Endothelial cell of umbilical vein (primary cell): ENCODE results near the gene LY9. TPM values are rescaled to one million over a fixed set of nuclear protein-coding genes. Genes with fewer than 3 reads are reported as not detected.

Experiments
- BruUV-seq: library from RNA; stranded (reverse); fragments of 400-500 nt; replicated peaks from 2 replicates; lab custom pipeline; 2021; lab: Mats Ljungman, UMichigan
- CTCF ChIA-PET: fragments of 300-600, 350-600 bp; sonication (Branson Sonifier 250); formaldehyde crosslinking; loops from one replicate; lab custom pipeline; 2021; ENCODE audit warnings: antibody characterized with exemption, inconsistent platforms; lab: Charles Lee
- POLR2A ChIA-PET: fragments of 300-600, 350-600 bp; sonication (Branson Sonifier 250); formaldehyde crosslinking; loops from one replicate; lab custom pipeline; 2021; ENCODE audit warnings: antibody characterized with exemption, inconsistent platforms; lab: Charles Lee
- DNase-seq: peaks from one replicate; pipeline ENCODE4 v3.0.0-alpha.2; 2011; ENCODE audit warnings: low read depth, low spot score
- FAIRE-seq: peaks from 2 replicates; lab custom pipeline; 2011; peaks lifted over from hg19 to GRCh38; lab: Jason Lieb, UNC
- H2AFZ ChIP-seq: 2 replicates; pipeline ENCODE4 v1.6.0; 2012; ENCODE audit warnings: low read depth, low read length, control low read depth, inconsistent platforms
- H3K27ac ChIP-seq: 2 replicates; pipeline ENCODE4 v1.5.1; 2011; ENCODE audit warnings: low read depth, mild to moderate bottlenecking, control low read depth, low read length, moderate library complexity; ENCODE audit not compliant: insufficient read depth
- H3K27me3 ChIP-seq, 2 experiments: 2 replicates each; pipeline versions ENCODE4 v1.6.0 to v1.6.1; 2011; ENCODE audit warnings: low read length in 2 of 2, mixed read lengths in 1 of 2; ENCODE audit not compliant: control insufficient read depth in 2 of 2, insufficient read depth in 2 of 2
- H3K36me3 ChIP-seq, 2 experiments: 2 replicates in 1 of 2; 3 replicates in 1 of 2; pipeline ENCODE4 v1.5.1; 2011; ENCODE audit warnings: low read length in 2 of 2, mild to moderate bottlenecking in 1 of 2, moderate library complexity in 1 of 2; ENCODE audit not compliant: control insufficient read depth in 2 of 2, insufficient read depth in 2 of 2; ENCODE audit errors: extremely low read depth in 1 of 2
- H3K4me1 ChIP-seq: 3 replicates; pipeline ENCODE4 v1.5.1; 2011; ENCODE audit warnings: mild to moderate bottlenecking, low read length; ENCODE audit not compliant: control insufficient read depth, insufficient read depth; ENCODE audit errors: extremely low read depth
- H3K4me2 ChIP-seq: 2 replicates; pipeline ENCODE4 v1.6.1; 2011; ENCODE audit warnings: low read length, control low read depth, mixed read lengths; ENCODE audit not compliant: insufficient read depth
- H3K4me3 ChIP-seq, 3 experiments: fragments of 200-600 bp in 1 of 3; sonication (generic), shearing (Covaris generic) in 1 of 3; replicated peaks in 1 of 3; 2 replicates each; pipeline ENCODE4 v1.5.1; 2011 to 2016; ENCODE audit warnings: control low read depth in 3 of 3, low read length in 3 of 3, mild to moderate bottlenecking in 2 of 3, inconsistent platforms in 1 of 3, low read depth in 1 of 3, moderate library complexity in 1 of 3; ENCODE audit not compliant: insufficient read depth in 1 of 3
- H3K79me2 ChIP-seq: 2 replicates; pipeline ENCODE4 v1.6.0; 2012; ENCODE audit warnings: low read length, inconsistent platforms; ENCODE audit not compliant: control insufficient read depth, insufficient read depth
- H3K9ac ChIP-seq: replicated peaks from 2 replicates; pipeline ENCODE3; 2011; ENCODE audit warnings: low read length, control low read depth; ENCODE audit not compliant: insufficient read depth; ENCODE audit errors: extremely low read depth
- H3K9me1 ChIP-seq: replicated peaks from 3 replicates; pipeline ENCODE4 v1.6.0; 2011; ENCODE audit warnings: mild to moderate bottlenecking, low read length; ENCODE audit not compliant: control insufficient read depth, insufficient read depth; ENCODE audit errors: extremely low read depth
- H3K9me3 ChIP-seq: replicated peaks from 2 replicates; pipeline ENCODE4 v1.5.1; 2012; ENCODE audit warnings: low read length, inconsistent platforms; ENCODE audit not compliant: control insufficient read depth, insufficient read depth
- H4K20me1 ChIP-seq: replicated peaks from 2 replicates; pipeline ENCODE3; 2011; ENCODE audit warnings: mild to moderate bottlenecking, low read length; ENCODE audit not compliant: control insufficient read depth, insufficient read depth; ENCODE audit errors: extremely low read depth
- MYC ChIP-seq: IDR thresholded peaks from one replicate; pipeline ENCODE4 v1.6.1; 2011; ENCODE audit warnings: mild to moderate bottlenecking, low read depth, low read length
- POLR2AphosphoS5 ChIP-seq: IDR thresholded peaks from 2 replicates; pipeline ENCODE4 v1.6.1; 2012; ENCODE audit warnings: low read depth, mild to moderate bottlenecking, control low read depth, low read length, moderate library complexity; ENCODE audit not compliant: insufficient read depth
- dilution Hi-C: fragments of 300-500 bp; cut with MboI; formaldehyde crosslinking; loops from one replicate; pipeline ENCODE4 v1.15.0; 2019; ENCODE audit warnings: low sequenced_read_pairs; ENCODE audit not compliant: extremely low pct_ligation_motif_present
- intact Hi-C: fragments of 100-400 bp; cut with micrococcal nuclease; formaldehyde crosslinking; loops from one replicate; pipeline ENCODE4 v1.10.0; 2022
- polyA plus RNA-seq, 4 experiments: library from polyadenylated mRNA; depleted of rRNA in 3 of 4; stranded (reverse) in 3 of 4; unstranded in 1 of 4; fragments of >200 nt; gene quantifications; 2 replicates each; pipeline versions ENCODE4 v1.2.1 to v1.2.3, GENCODE V29; 2011 to 2012; ENCODE audit warnings: missing spikeins in 1 of 4
- total RNA-seq: library from RNA; stranded (reverse); gene quantifications from 2 replicates; pipeline ENCODE4 v1.2.3, GENCODE V29; 2021

The LY9 gene
- total and polyA plus RNA-seq, 2 donors (not counting 3 experiments of a cell fraction or from before 2014, with no cell fraction given) = not detected

- H3K27me3 ChIP-seq = no peaks in the 10 kb centered on the region
- no peaks in the 10 kb centered on the region for H4K20me1 ChIP-seq
- intact Hi-C loops = no loop called here
- no peak overlapping the region for H3K4me2 ChIP-seq
- H3K36me3 ChIP-seq = no peaks in the 10 kb centered on the region
- no peaks in the 10 kb centered on the region for H3K9me3 ChIP-seq
- dilution Hi-C loops = no loop called here
- no peaks in the 10 kb centered on the region for H3K4me1 ChIP-seq
- no peaks in the 10 kb centered on the region for H3K79me2 ChIP-seq
- H3K9ac ChIP-seq = no peak overlapping the region
- H3K27ac ChIP-seq = no peak overlapping the region
- H3K9me1 ChIP-seq = no peaks in the 10 kb centered on the region
- H2AFZ ChIP-seq = no peak overlapping the region
- BruUV-seq = no TSS peak
- no peak overlapping the region for H3K4me3 ChIP-seq
- DNase-seq = no peak
- FAIRE-seq = no peak
- TF ChIP-seq POLR2AphosphoS5 (no peak), MYC (no peak)
- POLR2A ChIA-PET = no interaction called here
- CTCF ChIA-PET = no interaction called here
Observed at GRCh38 chr1:160858507-160858906, 62.5 kb downstream of the LY9 start.

DNA sequence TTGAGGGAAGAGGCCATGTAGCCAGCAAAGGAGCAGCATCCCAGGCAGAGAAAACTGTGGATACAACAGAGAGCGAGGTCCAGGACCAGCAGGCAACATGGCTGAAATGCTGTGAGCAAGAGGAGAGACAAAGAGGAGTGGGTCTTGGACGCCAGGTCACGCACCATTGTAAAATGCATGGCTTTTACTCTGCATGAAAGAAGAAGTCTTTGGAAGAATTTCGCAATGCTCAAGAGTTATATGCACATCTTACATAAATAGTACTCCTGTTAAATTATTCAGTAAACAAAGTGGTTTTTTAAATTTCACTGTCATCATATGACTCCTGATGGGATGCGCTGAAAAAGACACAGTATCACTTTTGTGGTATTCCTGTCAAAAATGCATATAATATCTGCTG, 63.2 kb downstream of the LY9 start:
- no peak for DNase-seq
- no peak for TF ChIP-seq POLR2AphosphoS5
- Histone ChIP-seq H3K4me1 (no peaks in the 10 kb centered on the region), H3K9me3 (no peaks in the 10 kb centered on the region), H3K27me3 (no peaks in the 10 kb centered on the region), H3K4me2 (no peak overlapping the region), H2AFZ (no peak overlapping the region), H3K36me3 (no peaks in the 10 kb centered on the region), H3K9ac (no peak overlapping the region), H3K79me2 (no peaks in the 10 kb centered on the region), H3K27ac (no peak overlapping the region), H4K20me1 (no peaks in the 10 kb centered on the region), H3K9me1 (no peaks in the 10 kb centered on the region), H3K4me3 (no peak overlapping the region)
- dilution Hi-C loops (no loop called here), intact Hi-C loops (no loop called here)
- no TSS peak for BruUV-seq
- POLR2A ChIA-PET = no interaction called here
- no peak for FAIRE-seq
- CTCF ChIA-PET = no interaction called here
